Prostate gland (tissue), 2 donors: ENCODE results near the gene RNF123. TPM values are rescaled to one million over a fixed set of nuclear protein-coding genes. Genes with fewer than 3 reads are reported as not detected.

Experiments used
- DNase-seq: peaks from one replicate; pipeline ENCODE4 v3.0.0-alpha.2; 2019; ENCODE audit warnings: low spot score
- H3K27ac ChIP-seq, 2 donors: fragments of 200-600 bp; sonication (generic); 2 replicates each; pipeline ENCODE4 v1.5.1; 2017 to 2019
- H3K27me3 ChIP-seq: fragments of 200-600 bp; sonication (generic); replicated peaks from 2 replicates; pipeline ENCODE4 v1.5.1; 2019; ENCODE audit not compliant: insufficient read depth
- H3K36me3 ChIP-seq, 2 donors: fragments of 200-600 bp; sonication (generic); 1 replicate in 1 of 2; 2 replicates in 1 of 2; pipeline versions ENCODE4 v1.5.1 to v1.8.1; 2017 to 2019
- H3K4me1 ChIP-seq: fragments of 200-600 bp; sonication (generic); replicated peaks from 2 replicates; pipeline ENCODE4 v1.5.1; 2019
- H3K4me3 ChIP-seq, 2 donors: fragments of 200-600 bp; sonication (generic); 2 replicates each; pipeline ENCODE4 v1.5.1; 2017 to 2019
- H3K9me3 ChIP-seq: fragments of 200-600 bp; sonication (generic); 2 replicates; pipeline ENCODE4 v1.5.1; 2017
- POLR2A ChIP-seq: fragments of 450-650 bp; IDR thresholded peaks from one replicate; pipeline ENCODE4 v1.6.1; 2016; ENCODE audit warnings: antibody characterized with exemption, mild to moderate bottlenecking
- POLR2AphosphoS5 ChIP-seq: sonication (generic); formaldehyde crosslinking; IDR thresholded peaks from one replicate; pipeline ENCODE4 v1.6.1; 2017; ENCODE audit warnings: antibody characterized with exemption
- whole genome bisulfite sequencing: methylation state at CpG from one replicate; pipeline ENCODE4 v1.1.5; 2018; 5-methylcytosine and 5-hydroxymethylcytosine counted together
- intact Hi-C: fragments of 100-400 bp; cut with DNase I; formaldehyde crosslinking; loops from one replicate; pipeline ENCODE4 v1.14.2; 2022
- total RNA-seq, 2 donors: library from RNA; depleted of rRNA; stranded (reverse); fragments of >200 nt; gene quantifications; one replicate each; pipeline ENCODE4 v1.1.0, GENCODE V29; 2016
- TF ChIP-seq, protein P1 (sequence below), 4 experiments: fragments of 200-600 bp in 2 of 4; fragments of 450-650 bp in 2 of 4; sonication (generic) in 2 of 4; IDR thresholded peaks; 1 replicate in 3 of 4; 2 replicates in 1 of 4; pipeline ENCODE4 v1.5.1; 2016 to 2019; ENCODE audit warnings: antibody characterized with exemption in 4 of 4, mild to moderate bottlenecking in 2 of 4, moderate library complexity in 2 of 4

The RNF123 gene
- total RNA-seq, 2 donors from 2014 or later = 24.9 to 58.3 TPM

- no peak for DNase-seq
- Histone ChIP-seq H3K36me3 (no peaks in the 10 kb centered on the region), H3K27ac (no peak overlapping the region), H3K9me3 (no peaks in the 10 kb centered on the region), H3K4me3 (no peak overlapping the region), H3K27me3 (no peaks in the 10 kb centered on the region), H3K4me1 (no peaks in the 10 kb centered on the region)
- no peak for TF ChIP-seq POLR2AphosphoS5
- TF ChIP-seq, protein P1, sequence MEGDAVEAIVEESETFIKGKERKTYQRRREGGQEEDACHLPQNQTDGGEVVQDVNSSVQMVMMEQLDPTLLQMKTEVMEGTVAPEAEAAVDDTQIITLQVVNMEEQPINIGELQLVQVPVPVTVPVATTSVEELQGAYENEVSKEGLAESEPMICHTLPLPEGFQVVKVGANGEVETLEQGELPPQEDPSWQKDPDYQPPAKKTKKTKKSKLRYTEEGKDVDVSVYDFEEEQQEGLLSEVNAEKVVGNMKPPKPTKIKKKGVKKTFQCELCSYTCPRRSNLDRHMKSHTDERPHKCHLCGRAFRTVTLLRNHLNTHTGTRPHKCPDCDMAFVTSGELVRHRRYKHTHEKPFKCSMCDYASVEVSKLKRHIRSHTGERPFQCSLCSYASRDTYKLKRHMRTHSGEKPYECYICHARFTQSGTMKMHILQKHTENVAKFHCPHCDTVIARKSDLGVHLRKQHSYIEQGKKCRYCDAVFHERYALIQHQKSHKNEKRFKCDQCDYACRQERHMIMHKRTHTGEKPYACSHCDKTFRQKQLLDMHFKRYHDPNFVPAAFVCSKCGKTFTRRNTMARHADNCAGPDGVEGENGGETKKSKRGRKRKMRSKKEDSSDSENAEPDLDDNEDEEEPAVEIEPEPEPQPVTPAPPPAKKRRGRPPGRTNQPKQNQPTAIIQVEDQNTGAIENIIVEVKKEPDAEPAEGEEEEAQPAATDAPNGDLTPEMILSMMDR (IDR thresholded peaks at IDR 0.05) = no peak
- TF ChIP-seq POLR2A = no peak
- 91% methylated on average over 35 of the region's 36 CpGs for WGBS
- intact Hi-C loops = no loop called here
These were observed 32.0 kb upstream of the RNF123 start for GRCh38 chr3:49657208-49657915.

DNA sequence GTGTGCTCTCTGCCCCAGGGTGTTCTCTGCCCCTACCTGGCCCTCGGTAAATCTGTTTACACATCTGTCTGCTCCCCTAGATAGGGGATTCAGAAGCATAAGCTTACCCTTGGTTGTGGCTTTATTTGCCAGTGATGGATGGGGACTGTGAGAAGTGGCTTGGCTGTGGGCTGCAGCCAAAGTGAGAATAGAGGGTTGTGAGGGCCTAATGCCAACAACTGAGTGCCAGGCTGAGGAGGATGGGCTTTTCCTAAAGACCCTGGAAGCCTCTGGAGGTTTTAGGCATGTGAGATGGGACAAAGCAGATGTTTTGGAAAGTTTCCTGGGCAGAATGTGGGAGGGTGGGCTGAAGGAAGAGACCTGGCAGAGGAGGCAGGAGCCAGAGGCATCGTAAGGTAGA is 30.6 kb upstream of the RNF123 start:
- intact Hi-C loops = no loop called here
- Histone ChIP-seq H3K4me1 (no peaks in the 10 kb centered on the region), H3K27ac (no peak overlapping the region), H3K36me3 (no peaks in the 10 kb centered on the region), H3K27me3 (no peaks in the 10 kb centered on the region), H3K4me3 (no peak overlapping the region), H3K9me3 (no peaks in the 10 kb centered on the region)
- 64% methylated on average over 2 of the region's 2 CpGs for WGBS
- TF ChIP-seq, protein P1 (IDR thresholded peaks at IDR 0.05) = no peak
- TF ChIP-seq POLR2AphosphoS5 (no peak), POLR2A (no peak)
- DNase-seq = no peak

DNA sequence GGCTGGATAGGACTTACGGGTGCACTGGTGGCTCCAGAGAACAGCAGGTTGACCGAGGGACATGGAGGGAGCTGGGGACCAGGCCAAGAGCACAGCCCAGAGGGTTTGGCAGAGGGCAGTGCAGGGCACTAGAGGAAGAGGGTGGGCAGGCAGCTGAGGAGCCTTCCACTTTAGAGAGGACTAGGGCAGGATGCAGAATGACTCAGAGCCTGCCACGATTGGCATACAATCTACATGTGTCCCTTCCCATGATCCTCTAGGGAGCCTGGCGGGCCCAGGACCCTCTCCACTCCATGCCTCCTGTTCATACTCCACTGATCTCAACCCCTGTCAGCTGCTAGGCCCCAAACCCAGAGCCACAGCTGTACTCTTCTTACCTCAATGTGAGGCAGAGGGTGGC is 29.6 kb upstream of the RNF123 start:
- H3K4me3 ChIP-seq = no peak overlapping the region
- no peaks in the 10 kb centered on the region for H3K9me3 ChIP-seq
- DNase-seq = no peak
- H3K27ac ChIP-seq = no peak overlapping the region
- TF ChIP-seq POLR2AphosphoS5 (no peak), POLR2A (no peak)
- TF ChIP-seq, protein P1 (IDR thresholded peaks at IDR 0.05) = no peak
- H3K36me3 ChIP-seq = no peaks in the 10 kb centered on the region
- intact Hi-C loops = no loop called here
- no peaks in the 10 kb centered on the region for H3K27me3 ChIP-seq
- WGBS = 81% methylated on average over 4 of the region's 4 CpGs
- H3K4me1 ChIP-seq = no peaks in the 10 kb centered on the region

- DNase-seq = no peak
- Histone ChIP-seq H3K4me3 (no peak overlapping the region), H3K4me1 (no peaks in the 10 kb centered on the region), H3K27me3 (no peaks in the 10 kb centered on the region), H3K27ac (no peak overlapping the region), H3K36me3 (no peaks in the 10 kb centered on the region), H3K9me3 (no peaks in the 10 kb centered on the region)
- TF ChIP-seq POLR2AphosphoS5 = no peak
- TF ChIP-seq, protein P1 (IDR thresholded peaks at IDR 0.05) = no peak
- TF ChIP-seq POLR2A = no peak
- intact Hi-C loops = no loop called here
- 82% methylated on average over 14 of the region's 14 CpGs for whole genome bisulfite sequencing
These were observed 28.1 kb upstream of the RNF123 start for GRCh38 chr3:49661281-49661680.

- intact Hi-C loops = no loop called here
- Histone ChIP-seq H3K27ac (no peak overlapping the region), H3K36me3 (no peaks in the 10 kb centered on the region), H3K27me3 (no peaks in the 10 kb centered on the region), H3K4me3 (no peak overlapping the region), H3K4me1 (no peaks in the 10 kb centered on the region), H3K9me3 (no peaks in the 10 kb centered on the region)
- DNase-seq = no peak
- 90% methylated on average over 22 of the region's 22 CpGs for WGBS
- TF ChIP-seq, protein P1 (IDR thresholded peaks at IDR 0.05) = no peak
- TF ChIP-seq POLR2A = no peak
- no peak for TF ChIP-seq POLR2AphosphoS5
These were observed 27.3 kb upstream of the RNF123 start for GRCh38 chr3:49662021-49662420.
